ENCODE measurements around the gene PNO1. TPM values are rescaled to one million over a fixed set of nuclear protein-coding genes. Genes with fewer than 3 reads are reported as not detected.

Gene PNO1
- total and polyA plus RNA-seq, 2 donors (not counting 3 experiments of a cell fraction or from before 2014, with no cell fraction given): 9.4 to 25.6 TPM

DNA sequence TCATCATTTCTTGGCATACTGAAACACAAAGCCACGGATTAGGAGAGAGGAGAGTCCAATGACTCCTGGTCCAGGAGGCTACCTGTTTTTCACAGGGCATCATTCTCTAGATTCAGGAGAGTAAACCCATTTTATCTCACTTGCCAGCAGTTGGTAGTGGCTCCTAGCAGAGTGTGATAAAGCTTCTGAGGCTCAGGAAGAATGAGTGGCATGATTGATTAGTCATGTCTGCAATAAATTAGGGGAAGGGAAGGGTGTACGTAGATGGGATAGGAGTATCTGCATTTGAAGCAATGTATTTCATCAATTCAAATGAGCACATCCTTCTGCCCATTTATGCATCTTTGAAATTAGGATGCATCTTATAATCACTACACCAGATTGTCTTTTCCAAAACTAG is 31.1 kb upstream of the PNO1 start:
- DNase-seq (ENCODE audit: low read depth, low spot score) (no peak), FAIRE-seq (no peak)
- Histone ChIP-seq H3K4me3 (replicated peaks in 1 of 3; ENCODE audit: insufficient read depth in 1 of 3, low read depth in 1 of 3, low read length in 3 of 3) (no peak overlapping the region), H3K27me3 (ENCODE audit: control insufficient read depth in 2 of 2, insufficient read depth in 2 of 2, low read length in 2 of 2) (no peaks in the 10 kb centered on the region), H2AFZ (ENCODE audit: low read depth, low read length) (no peak overlapping the region), H3K4me1 (ENCODE audit: control insufficient read depth, extremely low read depth, insufficient read depth, low read length) (peaks cover 3% of the 10 kb centered on the region), H4K20me1 (replicated peaks; ENCODE audit: control insufficient read depth, extremely low read depth, insufficient read depth, low read length) (no peaks in the 10 kb centered on the region), H3K9me1 (replicated peaks; ENCODE audit: control insufficient read depth, extremely low read depth, insufficient read depth, low read length) (no peaks in the 10 kb centered on the region), H3K9me3 (replicated peaks; ENCODE audit: control insufficient read depth, insufficient read depth, low read length) (no peaks in the 10 kb centered on the region), H3K79me2 (ENCODE audit: control insufficient read depth, insufficient read depth, low read length) (no peaks in the 10 kb centered on the region), H3K9ac (replicated peaks; ENCODE audit: extremely low read depth, insufficient read depth, low read length) (no peak overlapping the region), H3K27ac (ENCODE audit: insufficient read depth, low read depth, low read length) (no peak overlapping the region), H3K36me3 (ENCODE audit: control insufficient read depth in 2 of 2, extremely low read depth in 1 of 2, insufficient read depth in 2 of 2, low read length in 2 of 2) (no peaks in the 10 kb centered on the region), H3K4me2 (ENCODE audit: insufficient read depth, low read length) (no peak overlapping the region)
- TF ChIP-seq MYC (IDR thresholded peaks at IDR 0.05; ENCODE audit: low read depth, low read length): no peak
- TF ChIP-seq, protein P1, sequence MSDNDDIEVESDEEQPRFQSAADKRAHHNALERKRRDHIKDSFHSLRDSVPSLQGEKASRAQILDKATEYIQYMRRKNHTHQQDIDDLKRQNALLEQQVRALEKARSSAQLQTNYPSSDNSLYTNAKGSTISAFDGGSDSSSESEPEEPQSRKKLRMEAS (IDR thresholded peaks at IDR 0.05; ENCODE audit: insufficient read depth, insufficient read length): no peak
- TF ChIP-seq, protein P2, sequence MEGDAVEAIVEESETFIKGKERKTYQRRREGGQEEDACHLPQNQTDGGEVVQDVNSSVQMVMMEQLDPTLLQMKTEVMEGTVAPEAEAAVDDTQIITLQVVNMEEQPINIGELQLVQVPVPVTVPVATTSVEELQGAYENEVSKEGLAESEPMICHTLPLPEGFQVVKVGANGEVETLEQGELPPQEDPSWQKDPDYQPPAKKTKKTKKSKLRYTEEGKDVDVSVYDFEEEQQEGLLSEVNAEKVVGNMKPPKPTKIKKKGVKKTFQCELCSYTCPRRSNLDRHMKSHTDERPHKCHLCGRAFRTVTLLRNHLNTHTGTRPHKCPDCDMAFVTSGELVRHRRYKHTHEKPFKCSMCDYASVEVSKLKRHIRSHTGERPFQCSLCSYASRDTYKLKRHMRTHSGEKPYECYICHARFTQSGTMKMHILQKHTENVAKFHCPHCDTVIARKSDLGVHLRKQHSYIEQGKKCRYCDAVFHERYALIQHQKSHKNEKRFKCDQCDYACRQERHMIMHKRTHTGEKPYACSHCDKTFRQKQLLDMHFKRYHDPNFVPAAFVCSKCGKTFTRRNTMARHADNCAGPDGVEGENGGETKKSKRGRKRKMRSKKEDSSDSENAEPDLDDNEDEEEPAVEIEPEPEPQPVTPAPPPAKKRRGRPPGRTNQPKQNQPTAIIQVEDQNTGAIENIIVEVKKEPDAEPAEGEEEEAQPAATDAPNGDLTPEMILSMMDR (IDR thresholded peaks at IDR 0.05; ENCODE audit: extremely low read depth in 1 of 2, insufficient read depth in 1 of 2, low read depth in 1 of 2, low read length in 2 of 2): no peak
- TF ChIP-seq POLR2AphosphoS5 (IDR thresholded peaks at IDR 0.05; ENCODE audit: insufficient read depth, low read depth, low read length): no peak
- ChIA-PET POLR2A (no interaction called here), CTCF (interaction anchor here (1.4 to 3.3 kb wide), 4 partner anchors 156 to 337 kb away, joined by 4 to 15 read pairs (median 4); no protein-coding TSS in a partner anchor)
- dilution Hi-C loops (cut with MboI; ENCODE audit: extremely low pct_ligation_motif_present, low sequenced_read_pairs): no loop called here
- no TSS peak for BruUV-seq (replicated peaks)
- intact Hi-C loops (cut with micrococcal nuclease): no loop called here
